NCI-H526 (cell line): ENCODE measurements around the gene HOXA11.

Experiments used
- DNase-seq, 2 experiments: peaks; one replicate each; lab custom pipeline; 2025; lab: John Stamatoyannopoulos, UW

HOXA11 gene

DNA sequence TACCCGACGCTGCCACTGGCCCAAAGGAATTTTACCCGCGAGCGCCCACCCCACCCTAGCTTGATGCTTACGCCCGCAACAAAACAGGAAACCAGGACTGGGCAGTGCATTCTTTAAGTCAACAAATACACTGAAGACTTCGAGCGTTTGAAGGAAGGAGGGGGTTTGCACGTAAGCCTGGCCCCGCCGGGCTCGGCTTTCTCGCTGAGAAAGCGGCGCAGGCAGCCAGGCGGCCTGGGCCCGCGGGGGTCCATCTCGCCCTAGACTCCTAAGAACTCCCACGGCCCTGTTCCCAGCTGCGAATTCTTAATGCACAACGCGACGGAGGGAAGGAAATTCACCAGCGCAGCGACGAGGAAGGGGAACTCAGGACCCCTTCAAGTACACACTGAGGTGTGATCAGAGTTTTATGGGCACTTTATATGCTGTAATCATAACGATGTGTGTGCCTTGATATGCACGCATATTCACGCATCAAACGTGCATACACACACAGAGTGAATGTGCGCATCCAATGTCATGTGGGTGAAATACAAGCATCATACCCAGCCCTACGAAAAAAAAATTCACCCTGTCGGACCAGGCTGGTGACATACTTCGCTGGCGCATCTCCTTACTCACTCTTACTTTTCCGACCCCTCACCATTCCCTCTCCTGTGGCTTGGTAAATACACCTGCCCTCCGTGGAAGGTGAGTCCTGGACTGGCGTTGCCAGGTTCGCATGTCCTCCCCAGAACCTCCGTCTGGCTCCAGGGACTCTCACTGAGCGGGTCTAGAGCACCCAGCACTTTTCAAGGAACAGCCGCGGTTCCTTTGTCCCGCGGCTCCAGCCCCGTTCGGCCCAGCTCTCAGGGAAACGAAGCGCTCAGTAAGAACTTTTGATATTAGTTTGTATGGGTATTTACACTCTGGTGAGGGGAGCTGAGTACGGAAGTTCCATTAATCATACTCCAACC lies 20.6 kb upstream of the HOXA11 start:
- DNase-seq, result peak in 1 of 2 experiments; percentile 31

DNA sequence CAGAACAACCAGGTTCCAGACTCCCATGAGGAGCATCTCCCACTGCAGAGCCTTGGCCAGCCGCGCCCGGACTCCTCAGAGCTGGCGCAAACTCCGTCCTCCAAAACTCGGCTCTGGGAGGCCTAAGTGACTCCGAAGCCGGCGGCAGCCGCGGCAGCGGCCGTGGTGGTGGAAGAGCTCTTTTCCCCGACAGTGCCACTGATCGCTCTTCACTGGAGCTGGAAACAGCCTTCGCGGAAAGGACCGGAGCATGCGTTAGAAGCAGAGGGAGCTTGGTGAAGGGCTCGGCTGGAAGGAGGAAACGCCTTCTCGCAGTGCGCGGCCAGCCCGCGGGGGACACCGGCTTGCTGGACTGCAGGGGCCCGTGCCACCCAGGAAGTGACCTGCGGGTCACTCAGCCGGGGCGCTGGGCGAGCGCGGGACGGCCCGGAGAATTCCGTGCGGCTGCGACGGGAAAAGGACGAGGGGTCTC lies 19.9 kb upstream of the HOXA11 start:
- peak in 1 of 2 experiments; percentile 68 for DNase-seq

DNA sequence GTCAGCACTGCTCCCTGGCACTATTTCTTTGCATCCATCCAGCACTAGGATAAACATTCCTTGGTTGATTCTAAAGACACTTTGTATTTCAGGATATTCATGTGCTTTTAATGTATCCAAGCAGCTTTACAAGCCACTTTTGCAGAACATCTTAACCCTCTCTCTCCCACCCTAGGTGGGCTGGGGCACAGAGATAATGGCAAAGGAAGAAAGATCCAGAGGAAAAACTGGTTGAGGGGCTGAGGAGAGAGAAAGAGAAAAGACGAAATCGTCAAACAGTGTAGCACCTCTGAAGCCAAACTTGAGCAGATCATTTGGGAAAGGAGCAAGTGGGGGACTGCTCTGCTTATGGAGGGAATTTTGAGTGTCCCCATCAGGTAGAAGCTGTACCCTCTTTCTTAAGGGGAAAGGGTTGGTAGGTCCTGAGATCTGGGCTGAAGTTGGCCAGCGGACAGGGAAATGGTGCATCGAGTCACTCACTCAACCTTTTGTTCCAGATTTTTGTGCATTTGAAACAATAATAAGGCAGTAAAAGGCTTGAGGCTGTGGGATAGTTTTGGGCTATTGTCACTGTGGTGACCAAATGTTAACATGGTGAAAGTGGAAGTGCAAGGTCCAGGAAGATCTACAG lies 19.0 kb upstream of the HOXA11 start:
- DNase-seq, result no peak

- DNase-seq, result no peak
Measured at GRCh38 chr7:27203365-27203953, 18.4 kb upstream of the HOXA11 start.

DNA sequence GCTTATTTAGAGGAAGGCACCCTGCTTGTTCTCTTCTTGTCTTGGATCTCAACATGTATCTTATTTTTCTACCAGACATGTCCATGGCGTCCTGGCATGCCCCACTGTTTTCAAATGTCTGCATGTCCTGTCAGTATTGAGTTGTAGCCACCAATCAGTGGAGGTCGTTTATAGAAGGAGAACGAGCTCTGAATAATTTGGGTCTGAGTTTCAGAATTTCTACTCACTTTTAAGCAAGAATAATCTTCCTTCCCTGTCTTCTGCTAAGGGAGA lies 17.8 kb upstream of the HOXA11 start:
- DNase-seq, result no peak

DNA sequence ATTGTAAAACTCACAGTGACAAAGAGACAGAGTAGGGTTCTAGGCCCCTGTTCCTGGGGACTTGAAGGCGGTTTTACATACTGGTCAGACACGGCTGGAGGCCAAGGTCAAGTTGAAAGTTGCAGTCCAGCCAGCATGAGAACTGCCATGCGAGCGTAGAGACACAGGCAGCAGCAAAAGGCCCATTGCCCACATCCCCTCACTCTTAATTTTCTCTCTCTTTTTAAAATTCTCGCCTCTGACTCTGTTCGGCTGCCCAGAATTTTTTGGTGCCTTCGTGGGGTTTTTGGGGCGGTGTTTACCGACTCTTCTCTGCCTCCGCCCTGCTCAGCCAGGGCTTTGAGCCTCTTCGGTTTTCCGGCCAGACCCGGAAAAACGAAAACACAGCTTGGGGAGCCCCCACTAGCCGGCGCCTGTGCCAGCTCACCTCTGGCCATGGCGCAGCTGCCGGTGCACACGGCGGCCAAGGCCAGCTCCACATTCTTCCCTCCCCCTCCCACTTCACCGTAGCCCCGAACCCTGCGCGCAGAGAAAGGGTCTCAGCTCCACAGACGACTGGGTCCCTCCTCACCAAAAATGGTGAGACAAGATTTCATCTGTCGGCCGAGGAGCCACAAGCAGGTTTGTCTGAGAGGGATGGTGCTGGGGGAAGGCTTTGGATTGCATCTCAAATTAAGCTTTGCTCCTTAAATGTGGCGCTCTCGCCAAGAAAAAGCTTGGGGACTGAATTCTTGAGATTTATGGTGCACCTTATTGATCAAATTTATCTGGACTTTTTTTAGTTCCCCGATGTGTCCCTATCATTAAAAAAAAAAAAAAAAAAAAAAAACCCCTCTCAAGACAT lies 17.2 kb upstream of the HOXA11 start:
- no peak for DNase-seq

DNA sequence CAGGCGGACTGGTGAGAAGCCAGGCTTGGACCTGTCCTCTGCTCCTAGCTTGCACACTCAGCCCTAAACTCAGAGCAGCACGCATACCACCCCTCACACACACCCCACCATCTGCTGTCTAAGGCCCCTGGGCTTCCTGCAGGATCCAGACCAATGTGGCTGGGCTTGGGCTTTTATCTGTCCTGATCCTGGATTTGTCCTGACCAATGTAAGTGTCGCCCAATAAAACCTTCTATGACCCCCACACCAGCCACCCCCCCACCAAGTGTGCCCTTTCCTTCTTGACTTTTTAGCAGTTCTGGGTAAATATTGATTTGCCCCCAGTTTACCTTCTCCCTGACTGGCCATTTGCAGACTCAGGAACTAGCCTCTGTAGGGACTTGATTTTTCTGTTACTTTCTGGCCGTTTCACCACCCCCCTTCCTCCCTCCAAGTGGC lies 16.6 kb upstream of the HOXA11 start:
- no peak for DNase-seq

DNA sequence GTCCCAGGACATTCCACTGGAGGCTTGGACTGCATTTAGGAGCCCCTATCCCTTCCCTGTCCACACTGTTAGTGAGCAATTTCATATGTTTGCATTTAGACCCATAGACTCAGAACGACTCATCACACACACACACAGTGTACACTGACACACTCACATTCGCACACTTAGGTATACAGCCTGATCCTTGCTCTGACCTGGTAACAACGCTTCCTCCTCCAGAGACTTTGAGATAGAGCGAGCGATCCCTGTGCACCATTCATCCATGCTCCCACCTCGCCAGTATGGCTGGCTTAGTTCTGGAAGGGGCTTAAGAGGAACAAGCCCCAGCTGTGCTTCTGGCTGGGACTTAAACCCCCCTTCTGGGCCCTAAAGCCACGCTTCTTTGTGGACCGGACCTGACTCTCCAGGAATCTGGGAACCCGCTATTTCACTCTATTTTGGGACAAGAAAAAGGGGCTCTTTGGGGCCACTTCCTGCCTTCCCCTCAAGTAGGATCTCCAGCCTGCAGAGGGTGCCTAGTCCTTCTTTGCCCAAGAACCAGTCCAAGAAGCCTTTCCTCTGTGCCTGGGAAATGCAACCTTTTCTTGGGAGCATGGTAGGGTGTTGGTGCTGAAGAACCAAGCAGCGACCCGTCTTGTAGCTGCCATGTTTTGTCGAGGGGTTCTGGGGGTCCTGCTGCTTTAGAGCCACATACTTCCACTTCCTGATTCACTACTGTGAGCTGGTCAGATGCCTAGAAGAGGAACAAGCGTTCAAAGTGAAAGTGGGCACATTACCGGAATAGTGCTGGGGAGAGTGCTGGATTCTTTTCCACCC lies 15.9 kb upstream of the HOXA11 start:
- no peak for DNase-seq

- DNase-seq, result peak in 1 of 2 experiments; percentile 94
Measured at GRCh38 chr7:27199849-27200760, 15.1 kb upstream of the HOXA11 start, which contains the start of gene HOXA13. Gene HOXA13 (minus strand): TSS chr7:27200091. CDS start chr7:27200077, 14 bp downstream.

DNA sequence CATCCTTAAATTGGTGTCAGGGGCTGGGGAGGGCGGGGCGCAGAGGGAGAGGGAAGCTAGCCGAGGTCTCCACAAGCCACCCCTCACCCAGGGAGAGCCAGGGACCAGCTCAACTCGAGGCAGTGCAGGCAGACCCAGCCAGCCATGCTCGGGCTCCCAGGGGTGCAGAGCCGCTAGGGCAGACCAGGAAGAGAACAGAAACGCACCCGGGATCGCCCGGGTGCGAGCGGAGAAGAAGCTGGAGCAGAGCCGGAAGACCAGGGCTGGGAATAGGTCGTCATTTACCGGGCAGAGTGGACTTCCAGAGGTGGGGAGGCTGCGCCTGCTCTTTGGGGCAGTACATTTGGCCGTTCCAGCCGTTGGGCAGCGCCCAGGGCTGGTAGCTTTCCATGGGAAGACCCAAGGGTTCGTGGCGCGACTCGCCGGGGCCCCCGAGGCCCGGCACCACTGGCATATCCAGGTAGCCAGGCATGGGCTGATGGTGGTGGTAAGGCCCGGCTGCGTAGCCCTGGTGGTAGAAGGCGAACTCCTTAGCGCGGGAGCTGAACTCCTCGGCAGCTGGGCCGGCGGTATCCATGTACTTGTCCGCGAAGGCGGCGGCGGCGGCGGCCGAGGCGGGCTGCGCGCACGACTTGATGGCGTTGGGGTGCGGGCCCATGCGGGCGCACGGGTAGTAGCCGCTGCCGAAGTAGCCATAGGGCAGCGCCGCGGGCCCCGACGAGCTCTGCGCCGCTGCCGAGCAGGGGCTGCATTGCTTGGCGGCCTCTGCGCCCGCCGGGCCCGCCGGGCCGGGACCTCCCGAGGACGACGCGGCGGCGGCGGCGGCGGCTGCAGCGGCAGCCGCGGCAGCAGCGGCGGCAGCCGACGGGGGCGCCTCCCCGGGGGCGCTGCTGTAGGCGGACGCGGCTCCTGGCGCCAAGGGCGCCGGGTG lies 14.1 kb upstream of the HOXA11 start:
- peak in 1 of 2 experiments; percentile 74 for DNase-seq

GRCh38 chr7:27198138-27198841 lies 13.3 kb upstream of the HOXA11 start:
- peak in 1 of 2 experiments; percentile 71 for DNase-seq

GRCh38 chr7:27197137-27198042 lies 12.4 kb upstream of the HOXA11 start:
- no peak for DNase-seq

DNA sequence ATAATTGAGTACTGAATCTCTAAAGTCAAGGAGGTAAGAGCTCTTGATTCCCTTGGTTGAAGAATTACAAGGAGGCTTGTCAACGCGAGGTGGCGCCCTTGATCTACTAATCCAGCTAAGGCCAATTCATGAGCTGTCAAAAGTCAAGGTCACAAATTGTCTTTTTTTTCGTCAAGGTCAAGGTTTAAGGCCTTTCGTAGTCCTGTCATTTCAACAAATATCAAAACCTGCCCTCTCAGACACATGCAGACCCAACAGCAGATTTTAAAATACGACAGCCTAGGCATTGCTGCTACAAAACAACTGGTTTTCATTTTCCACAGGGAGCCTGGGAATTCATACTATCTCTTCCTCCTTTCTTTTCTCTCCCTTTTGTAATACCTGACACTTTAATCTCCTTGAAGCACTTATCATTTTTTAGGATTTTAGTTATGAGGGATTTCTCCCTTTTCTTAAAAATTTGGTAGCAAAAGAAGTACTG lies 11.3 kb upstream of the HOXA11 start:
- DNase-seq, result peak; percentile 91 to 93

GRCh38 chr7:27194686-27195379 lies 9.8 kb upstream of the HOXA11 start:
- no peak for DNase-seq

DNA sequence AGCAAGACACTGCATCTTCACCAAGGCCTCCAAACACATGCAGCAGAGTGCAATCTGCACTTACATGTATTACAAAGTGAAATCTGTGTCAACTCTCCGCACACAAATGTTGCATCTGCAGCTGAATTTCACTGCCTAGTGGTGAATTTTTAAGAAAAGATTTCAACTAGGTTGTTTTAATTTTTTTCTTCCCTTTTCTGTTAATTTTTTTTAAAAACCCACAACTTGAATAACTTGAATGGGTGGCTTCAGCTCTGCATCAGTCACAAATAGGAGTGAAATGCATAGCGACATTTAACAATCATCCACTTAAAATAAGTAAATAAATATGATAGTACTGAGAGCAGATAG lies 8.9 kb upstream of the HOXA11 start:
- no peak for DNase-seq

DNA sequence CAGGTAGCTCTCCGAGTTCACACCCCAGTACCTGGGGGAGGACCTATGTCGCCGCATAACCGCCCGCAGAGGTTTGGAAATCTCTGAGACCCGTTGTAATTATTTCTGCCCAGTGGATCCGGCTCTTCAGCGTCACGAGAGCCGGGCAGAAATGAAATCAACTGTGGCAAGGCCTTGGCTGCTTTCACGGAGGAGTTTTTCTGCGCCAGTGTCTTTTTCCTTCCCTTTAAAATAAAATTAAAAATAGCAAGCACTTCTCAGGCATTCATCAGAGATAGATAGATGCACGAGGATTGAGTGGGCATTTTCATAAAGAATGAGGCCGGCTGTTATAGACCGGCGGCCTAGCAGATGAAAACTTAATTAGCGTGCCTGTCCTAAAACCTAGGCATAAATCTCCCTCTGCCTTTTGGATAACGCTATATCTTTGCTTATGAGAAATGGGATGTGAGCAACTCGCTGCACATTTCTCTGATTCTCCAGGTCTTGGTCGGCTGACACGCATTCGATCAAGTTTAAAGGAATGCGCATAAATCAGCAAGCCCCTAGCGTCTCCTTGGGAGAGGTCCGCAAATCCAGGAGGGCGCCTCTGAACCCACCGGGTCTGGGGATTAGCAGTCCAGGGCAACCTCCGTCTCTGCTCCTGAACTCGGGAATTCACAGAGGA lies 8.4 kb upstream of the HOXA11 start:
- DNase-seq, result no peak
